HepG2 (cell line): ENCODE results near the gene RPA1.

Experiments used
- CREM ChIP-seq, 2 experiments: sonication (generic) in 1 of 2; formaldehyde crosslinking in 1 of 2; IDR thresholded peaks; 2 replicates each; pipeline versions ENCODE4 v1.4.0 to v1.6.1; 2016 to 2020; ENCODE audit warnings: antibody characterized with exemption in 1 of 2, mild to moderate bottlenecking in 1 of 2, missing genetic modification reagents in 1 of 2
- CTCF ChIP-seq: sonication (generic); formaldehyde crosslinking; IDR thresholded peaks from 2 replicates; pipeline ENCODE4 v1.5.0; 2020; ENCODE audit warnings: mild to moderate bottlenecking, missing genetic modification reagents, moderate library complexity
- IKZF1 ChIP-seq: fragments of 450-650 bp; IDR thresholded peaks from 2 replicates; pipeline ENCODE4 v1.7.1; 2016
- RARA ChIP-seq: IDR thresholded peaks from 2 replicates; pipeline ENCODE4 v1.6.1; 2016; ENCODE audit warnings: missing genetic modification reagents, missing compliant biosample characterization
- ZBTB21 ChIP-seq: sonication (generic); formaldehyde crosslinking; IDR thresholded peaks from 2 replicates; pipeline ENCODE4 v1.4.0; 2020; ENCODE audit warnings: missing genetic modification reagents
- TF ChIP-seq, protein P1 (sequence below): sonication (generic); formaldehyde crosslinking; IDR thresholded peaks from 2 replicates; pipeline ENCODE4 v1.9.0; 2021; ENCODE audit warnings: missing genetic modification reagents, borderline replicate concordance

DNA sequence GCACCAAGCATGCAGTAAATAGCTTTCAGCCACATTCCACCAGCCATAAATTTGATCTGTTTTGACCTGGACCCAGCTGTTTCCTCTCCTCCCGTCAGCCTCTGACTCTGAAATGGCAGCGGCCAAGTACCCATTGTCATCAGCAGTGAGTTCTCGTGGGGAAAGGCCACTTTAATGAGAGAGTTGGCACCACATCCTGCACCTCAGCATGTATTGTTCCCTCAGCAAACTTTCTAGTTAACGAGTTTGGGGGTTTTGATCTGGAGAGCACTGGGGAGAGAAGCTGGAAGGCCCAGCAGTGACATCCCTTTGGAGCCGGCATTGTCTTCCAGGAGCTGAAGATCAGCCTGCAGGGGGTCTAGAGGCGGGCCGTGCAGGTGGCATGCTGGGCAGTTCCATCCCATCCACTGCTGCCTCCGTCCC, 84.9 kb downstream of the RPA1 start:
- TF ChIP-seq CREM (IDR thresholded peaks at IDR 0.05) (no peak), CREM (CRISPR knock-in tag; IDR thresholded peaks at IDR 0.05) (no peak), ZBTB21 (CRISPR knock-in tag) (no peak), IKZF1 (no peak), RARA (CRISPR knock-in tag) (no peak), CTCF (CRISPR knock-in tag) (no peak)
- TF ChIP-seq, protein P1, sequence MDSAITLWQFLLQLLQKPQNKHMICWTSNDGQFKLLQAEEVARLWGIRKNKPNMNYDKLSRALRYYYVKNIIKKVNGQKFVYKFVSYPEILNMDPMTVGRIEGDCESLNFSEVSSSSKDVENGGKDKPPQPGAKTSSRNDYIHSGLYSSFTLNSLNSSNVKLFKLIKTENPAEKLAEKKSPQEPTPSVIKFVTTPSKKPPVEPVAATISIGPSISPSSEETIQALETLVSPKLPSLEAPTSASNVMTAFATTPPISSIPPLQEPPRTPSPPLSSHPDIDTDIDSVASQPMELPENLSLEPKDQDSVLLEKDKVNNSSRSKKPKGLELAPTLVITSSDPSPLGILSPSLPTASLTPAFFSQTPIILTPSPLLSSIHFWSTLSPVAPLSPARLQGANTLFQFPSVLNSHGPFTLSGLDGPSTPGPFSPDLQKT (CRISPR knock-in tag): no peak
